Sigmoid colon (tissue), 7 donors: ENCODE results near the gene PIP5K1C. TPM values are rescaled to one million over a fixed set of nuclear protein-coding genes. Genes with fewer than 3 reads are reported as not detected.

Experiments used
- DNase-seq: peaks from one replicate; pipeline ENCODE4 v3.0.0-alpha.2; 2019
- H3K27ac ChIP-seq, 4 donors: fragments of 200-600 bp; sonication (generic); one replicate each; pipeline ENCODE4 v1.5.1; 2016 to 2019; ENCODE audit warnings: mild to moderate bottlenecking in 1 of 4
- H3K27me3 ChIP-seq, 3 donors: fragments of 200-600 bp; sonication (generic); one replicate each; pipeline ENCODE4 v1.5.1; 2019; ENCODE audit warnings: mild to moderate bottlenecking in 1 of 3
- H3K36me3 ChIP-seq, 4 donors: fragments of 200-600 bp; sonication (generic); one replicate each; pipeline ENCODE4 v1.5.1; 2016 to 2019
- H3K4me1 ChIP-seq, 4 donors: fragments of 200-600 bp; sonication (generic); one replicate each; pipeline ENCODE4 v1.5.1; 2017 to 2019
- H3K4me3 ChIP-seq, 4 donors: fragments of 200-600 bp; sonication (generic); one replicate each; pipeline ENCODE4 v1.5.1; 2017 to 2019; ENCODE audit warnings: mild to moderate bottlenecking in 2 of 4, moderate library complexity in 1 of 4
- H3K9me3 ChIP-seq, 4 donors: fragments of 200-600 bp in 3 of 4; sonication (generic) in 3 of 4; one replicate each; pipeline versions ENCODE4 v1.5.1 to v1.6.1; 2013 to 2019
- CTCF ChIP-seq, 4 experiments: fragments of 450-650 bp in 3 of 4; fragments of 200-600 bp in 1 of 4; IDR thresholded peaks; one replicate each; pipeline ENCODE4 v1.5.1; 2016 to 2019; ENCODE audit warnings: antibody characterized with exemption in 4 of 4, mild to moderate bottlenecking in 3 of 4, moderate library complexity in 2 of 4
- EP300 ChIP-seq, 4 donors: sonication (generic); formaldehyde crosslinking; IDR thresholded peaks; one replicate each; pipeline ENCODE4 v1.6.1; 2017; ENCODE audit warnings: antibody characterized with exemption in 4 of 4
- POLR2A ChIP-seq, 2 donors: fragments of 450-650 bp; IDR thresholded peaks; one replicate each; pipeline ENCODE4 v1.6.1; 2016; ENCODE audit warnings: antibody characterized with exemption in 2 of 2, mild to moderate bottlenecking in 2 of 2, moderate library complexity in 2 of 2
- POLR2AphosphoS5 ChIP-seq, 4 donors: sonication (generic); formaldehyde crosslinking; IDR thresholded peaks; one replicate each; pipeline ENCODE4 v1.6.1; 2017; ENCODE audit warnings: antibody characterized with exemption in 4 of 4
- WGBS, 2 donors: extraction: QIAGEN DNeasy Blood & Tissue Kit; methylation state at CpG; one replicate each; pipeline ENCODE4 v1.1.7; 2013; 5-methylcytosine and 5-hydroxymethylcytosine counted together
- intact Hi-C: fragments of 100-400 bp; cut with DNase I; formaldehyde crosslinking; loops from one replicate; pipeline ENCODE4 v1.15.1; 2023
- polyA plus RNA-seq, 3 donors: library from polyadenylated mRNA; stranded (reverse); fragments of 200-250 nt; gene quantifications; one replicate each; pipeline ENCODE4 v1.2.3, GENCODE V29; 2013
- total RNA-seq, 4 donors: library from RNA; depleted of rRNA; stranded (reverse); fragments of >200 nt; gene quantifications; one replicate each; pipeline ENCODE4 v1.1.0, GENCODE V29; 2016
- donor health status: healthy with polysubstance abuse.
- donor health status: Bipolar disorder and iron deficiency.
- donor health status: healthy.

Gene PIP5K1C
- total and polyA plus RNA-seq, 7 donors: 7.8 to 68.7 (median 27.8) TPM

GRCh38 chr19:3736106-3736724 is 35.9 kb upstream of the PIP5K1C start:
- no peaks in the 10 kb centered on the region for H3K9me3 ChIP-seq
- H3K27me3 ChIP-seq: no peaks in the 10 kb centered on the region
- 91% methylated on average over 21 of the region's 21 CpGs for WGBS, 2 donors
- H3K4me3 ChIP-seq: no peak overlapping the region
- intact Hi-C loops: no loop called here
- no peaks in the 10 kb centered on the region for H3K4me1 ChIP-seq
- DNase-seq: no peak
- TF ChIP-seq EP300 (IDR thresholded peaks at IDR 0.05) (no peak), POLR2AphosphoS5 (IDR thresholded peaks at IDR 0.05) (no peak), POLR2A (IDR thresholded peaks at IDR 0.05) (no peak), CTCF (IDR thresholded peaks at IDR 0.05) (no peak)
- no peak overlapping the region for H3K27ac ChIP-seq
- H3K36me3 ChIP-seq: no peaks in the 10 kb centered on the region

- 92 to 95% methylated on average over 14 of the region's 14 CpGs for WGBS, 2 donors
- Histone ChIP-seq H3K4me3 (no peak overlapping the region), H3K27ac (no peak overlapping the region), H3K27me3 (no peaks in the 10 kb centered on the region), H3K9me3 (no peaks in the 10 kb centered on the region), H3K36me3 (no peaks in the 10 kb centered on the region), H3K4me1 (no peaks in the 10 kb centered on the region)
- no peak for TF ChIP-seq POLR2A (IDR thresholded peaks at IDR 0.05)
- TF ChIP-seq CTCF (IDR thresholded peaks at IDR 0.05): no peak
- TF ChIP-seq POLR2AphosphoS5 (IDR thresholded peaks at IDR 0.05): no peak
- TF ChIP-seq EP300 (IDR thresholded peaks at IDR 0.05): no peak
- intact Hi-C loops: no loop called here
- DNase-seq: no peak
Measured at GRCh38 chr19:3734310-3734600, 34.0 kb upstream of the PIP5K1C start.

- DNase-seq: no peak
- intact Hi-C loops: no loop called here
- no peaks in the 10 kb centered on the region for H3K36me3 ChIP-seq
Measured at GRCh38 chr19:3733549-3734309, 33.5 kb upstream of the PIP5K1C start.

GRCh38 chr19:3732108-3732507 is 31.8 kb upstream of the PIP5K1C start:
- Histone ChIP-seq H3K27ac (no peak overlapping the region), H3K4me3 (no peak overlapping the region), H3K9me3 (peaks cover 0 to 3% (median 0%) of the 10 kb centered on the region in 4 donors), H3K36me3 (no peaks in the 10 kb centered on the region), H3K27me3 (no peaks in the 10 kb centered on the region), H3K4me1 (no peaks in the 10 kb centered on the region)
- WGBS, 2 donors: 86 to 98% methylated on average over 1 of the region's 1 CpG
- intact Hi-C loops: no loop called here
- TF ChIP-seq CTCF (IDR thresholded peaks at IDR 0.05): no peak
- no peak for TF ChIP-seq POLR2A (IDR thresholded peaks at IDR 0.05)
- TF ChIP-seq EP300 (IDR thresholded peaks at IDR 0.05): no peak
- no peak for TF ChIP-seq POLR2AphosphoS5 (IDR thresholded peaks at IDR 0.05)
- no peak for DNase-seq

More at GRCh38 chr19:3733549-3734309, 33.5 kb upstream of the PIP5K1C start:
- Histone ChIP-seq H3K4me1 (no peaks in the 10 kb centered on the region), H3K4me3 (no peak overlapping the region), H3K27ac (no peak overlapping the region), H3K27me3 (no peaks in the 10 kb centered on the region), H3K9me3 (peaks cover 0 to 3% (median 0%) of the 10 kb centered on the region in 4 donors)
- 85 to 94% methylated on average over 20 of the region's 20 CpGs for WGBS, 2 donors
- TF ChIP-seq EP300 (IDR thresholded peaks at IDR 0.05): no peak
- no peak for TF ChIP-seq POLR2AphosphoS5 (IDR thresholded peaks at IDR 0.05)
- no peak for TF ChIP-seq POLR2A (IDR thresholded peaks at IDR 0.05)
- TF ChIP-seq CTCF (IDR thresholded peaks at IDR 0.05): no peak
